GM12891 (cell line): ENCODE measurements around the gene ARSG.

Experiments
- POLR2AphosphoS5 ChIP-seq: IDR thresholded peaks from 2 replicates; pipeline ENCODE4 v1.6.1; 2011; ENCODE audit warnings: low read depth, low read length, control low read depth
- POU2F2 ChIP-seq: IDR thresholded peaks from 2 replicates; pipeline ENCODE4 v1.6.1; 2011; ENCODE audit warnings: low read depth, mild to moderate bottlenecking, control low read depth, low read length, moderate library complexity

- TF ChIP-seq POLR2AphosphoS5 (no peak), POU2F2 (peak; percentile 22; the same call in 1 of the 2 replicates)
These were observed 146.9 kb downstream of the ARSG start for GRCh38 chr17:68437979-68438822.
